Panc1 (cell line): Measurements from ENCODE around the gene EARS2. TPM values are rescaled to one million over a fixed set of nuclear protein-coding genes. Genes with fewer than 3 reads are reported as not detected.

Experiments used
- ATAC-seq: fragments of 200-7000 bp; cut with Tn5 transposase; 2 replicates; pipeline ENCODE4 v1.9.1; 2020; ENCODE audit warnings: mild to moderate bottlenecking, moderate library complexity
- BruUV-seq: library from RNA; stranded (reverse); fragments of 400-500 nt; replicated peaks from 2 replicates; lab custom pipeline; 2021; lab: Mats Ljungman, UMichigan
- CTCF ChIA-PET: fragments of 300-600 bp; sonication (Branson Sonifier 250); formaldehyde crosslinking; loops from one replicate; lab custom pipeline; 2022; ENCODE audit warnings: antibody characterized with exemption; lab: Charles Lee
- POLR2A ChIA-PET: fragments of 300-600 bp; sonication (Branson Sonifier 250); formaldehyde crosslinking; loops from one replicate; lab custom pipeline; 2022; ENCODE audit warnings: antibody characterized with exemption; lab: Charles Lee
- DNase-seq: peaks from one replicate; pipeline ENCODE4 v3.0.0-alpha.2; 2010; ENCODE audit warnings: low read depth, low spot score
- H3K27ac ChIP-seq: 2 replicates; pipeline ENCODE4 v1.5.1; 2011; ENCODE audit warnings: mild to moderate bottlenecking, low read length, inconsistent platforms
- H3K27me3 ChIP-seq: fragments of 200-500 bp; sonication (Bioruptor generic); 2 replicates; pipeline ENCODE4 v1.6.0; 2014; ENCODE audit warnings: low read length, inconsistent platforms; ENCODE audit not compliant: control insufficient read depth, insufficient read depth
- H3K36me3 ChIP-seq: fragments of 200-500 bp; sonication (Bioruptor generic); 2 replicates; pipeline ENCODE4 v1.5.1; 2014; ENCODE audit warnings: inconsistent platforms, mild to moderate bottlenecking, low read length, moderate library complexity; ENCODE audit not compliant: control insufficient read depth, insufficient read depth
- H3K4me1 ChIP-seq: 2 replicates; pipeline ENCODE4 v1.5.1; 2011; ENCODE audit warnings: inconsistent platforms, mild to moderate bottlenecking, low read length, moderate library complexity; ENCODE audit not compliant: control insufficient read depth, insufficient read depth
- H3K4me3 ChIP-seq, 2 experiments: 2 replicates each; pipeline ENCODE4 v1.5.1; 2011 to 2012; ENCODE audit warnings: low read depth in 2 of 2, low read length in 2 of 2, mild to moderate bottlenecking in 2 of 2, inconsistent platforms in 1 of 2, moderate library complexity in 1 of 2
- H3K9me3 ChIP-seq: fragments of 200-500 bp; sonication (Bioruptor generic); 2 replicates; pipeline ENCODE4 v1.5.1; 2014; ENCODE audit warnings: low read depth, mild to moderate bottlenecking, inconsistent platforms, low read length, moderate library complexity; ENCODE audit not compliant: control insufficient read depth, insufficient read depth
- POLR2AphosphoS5 ChIP-seq: IDR thresholded peaks from 2 replicates; pipeline ENCODE4 v1.6.1; 2012; ENCODE audit warnings: mild to moderate bottlenecking, low read depth, low read length, moderate library complexity
- REST ChIP-seq, 2 experiments: IDR thresholded peaks; 2 replicates each; pipeline ENCODE4 v1.6.1; 2011 to 2012; ENCODE audit warnings: low read depth in 2 of 2, control low read depth in 1 of 2, low read length in 1 of 2, mild to moderate bottlenecking in 1 of 2, moderate library complexity in 1 of 2; ENCODE audit not compliant: insufficient read depth in 1 of 2
- SIN3A ChIP-seq: IDR thresholded peaks from 2 replicates; pipeline ENCODE4 v1.6.1; 2012; ENCODE audit warnings: low read depth, mild to moderate bottlenecking, low read length, moderate library complexity, borderline replicate concordance; ENCODE audit not compliant: insufficient read depth
- TCF7L2 ChIP-seq: IDR thresholded peaks from 2 replicates; pipeline ENCODE4 v1.6.1; 2011; ENCODE audit warnings: mild to moderate bottlenecking, low read depth, low read length, inconsistent platforms
- in situ Hi-C: cut with HindIII; loops from 2 replicates; pipeline ENCODE4 v1.10.0; 2016; ENCODE audit warnings: low sequenced_read_pairs, low pct_unique_long_range_greater_than_20kb
- intact Hi-C: fragments of 100-400 bp; cut with micrococcal nuclease; formaldehyde crosslinking; loops from one replicate; pipeline ENCODE4 v1.10.0; 2022; ENCODE audit not compliant: unreplicated experiment
- total RNA-seq: library from RNA; stranded (reverse); gene quantifications from one replicate; pipeline ENCODE4 v1.2.1, GENCODE V29; 2021; ENCODE audit not compliant: unreplicated experiment
- TF ChIP-seq, protein P1 (sequence below): fragments of 450-650 bp; IDR thresholded peaks from 2 replicates; pipeline ENCODE4 v1.5.1; 2017; ENCODE audit warnings: mild to moderate bottlenecking

The EARS2 gene
- total RNA-seq, 1 experiment from 2014 or later: 31.3 TPM

- Histone ChIP-seq H3K9me3 (no peaks in the 10 kb centered on the region), H3K36me3 (peaks cover 36% of the 10 kb centered on the region), H3K4me1 (no peaks in the 10 kb centered on the region), H3K27me3 (no peaks in the 10 kb centered on the region), H3K4me3 (no peak overlapping the region), H3K27ac (no peak overlapping the region)
- TF ChIP-seq SIN3A (no peak), POLR2AphosphoS5 (no peak), TCF7L2 (no peak), REST (IDR thresholded peaks at IDR 0.05; ENCODE audit: insufficient read depth in 1 of 2, low read depth in 2 of 2, low read length in 1 of 2) (no peak)
- TF ChIP-seq, protein P1, sequence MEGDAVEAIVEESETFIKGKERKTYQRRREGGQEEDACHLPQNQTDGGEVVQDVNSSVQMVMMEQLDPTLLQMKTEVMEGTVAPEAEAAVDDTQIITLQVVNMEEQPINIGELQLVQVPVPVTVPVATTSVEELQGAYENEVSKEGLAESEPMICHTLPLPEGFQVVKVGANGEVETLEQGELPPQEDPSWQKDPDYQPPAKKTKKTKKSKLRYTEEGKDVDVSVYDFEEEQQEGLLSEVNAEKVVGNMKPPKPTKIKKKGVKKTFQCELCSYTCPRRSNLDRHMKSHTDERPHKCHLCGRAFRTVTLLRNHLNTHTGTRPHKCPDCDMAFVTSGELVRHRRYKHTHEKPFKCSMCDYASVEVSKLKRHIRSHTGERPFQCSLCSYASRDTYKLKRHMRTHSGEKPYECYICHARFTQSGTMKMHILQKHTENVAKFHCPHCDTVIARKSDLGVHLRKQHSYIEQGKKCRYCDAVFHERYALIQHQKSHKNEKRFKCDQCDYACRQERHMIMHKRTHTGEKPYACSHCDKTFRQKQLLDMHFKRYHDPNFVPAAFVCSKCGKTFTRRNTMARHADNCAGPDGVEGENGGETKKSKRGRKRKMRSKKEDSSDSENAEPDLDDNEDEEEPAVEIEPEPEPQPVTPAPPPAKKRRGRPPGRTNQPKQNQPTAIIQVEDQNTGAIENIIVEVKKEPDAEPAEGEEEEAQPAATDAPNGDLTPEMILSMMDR: no peak
- no TSS peak for BruUV-seq
- in situ Hi-C loops: no loop called here
- POLR2A ChIA-PET: no interaction called here
- intact Hi-C loops: no loop called here
- DNase-seq (no peak), ATAC-seq (no peak)
- CTCF ChIA-PET: no interaction called here
Measured at GRCh38 chr16:23564575-23565363, 7.6 kb upstream of the EARS2 start.

DNA sequence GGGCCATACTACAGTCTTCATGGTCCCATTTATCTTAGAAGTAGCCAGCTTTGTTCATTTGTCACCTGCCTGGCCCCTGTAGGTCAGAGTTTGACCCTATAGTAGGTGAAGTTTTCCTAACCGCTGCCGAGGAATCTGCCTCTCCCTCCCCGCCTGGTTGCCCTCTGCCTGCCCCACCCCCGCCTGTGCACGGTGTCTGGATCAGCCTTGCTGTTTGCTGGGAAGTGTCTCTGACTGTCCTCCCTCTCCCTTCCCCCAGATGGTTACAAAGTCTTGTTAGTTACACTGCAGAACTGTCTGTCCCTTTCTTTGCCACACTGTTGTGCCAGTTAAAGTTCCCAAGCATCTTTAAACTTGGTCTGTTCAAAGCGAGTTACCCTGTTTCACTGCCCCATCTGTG is 6.0 kb upstream of the EARS2 start:
- H3K4me1 ChIP-seq: 0 out of 2 replicates have a peak, but pooled peaks cover 5% of the 10 kb centered on the region
- peaks cover 34% of the 10 kb centered on the region for H3K36me3 ChIP-seq
- BruUV-seq: no TSS peak
- ATAC-seq (no peak), DNase-seq (no peak)
- no peak overlapping the region for H3K4me3 ChIP-seq
- H3K9me3 ChIP-seq: no peaks in the 10 kb centered on the region
- TF ChIP-seq, protein P1: no peak
- no peak for TF ChIP-seq TCF7L2
- no peak for TF ChIP-seq REST (IDR thresholded peaks at IDR 0.05; ENCODE audit: insufficient read depth in 1 of 2, low read depth in 2 of 2, low read length in 1 of 2)
- TF ChIP-seq POLR2AphosphoS5: no peak
- TF ChIP-seq SIN3A: no peak
- POLR2A ChIA-PET: no interaction called here
- H3K27ac ChIP-seq: no peak overlapping the region
- H3K27me3 ChIP-seq: no peaks in the 10 kb centered on the region
- in situ Hi-C loops: no loop called here
- CTCF ChIA-PET: no interaction called here
- intact Hi-C loops: no loop called here
